Measurements from ENCODE around the gene PDE4D. TPM values are rescaled to one million over a fixed set of nuclear protein-coding genes. Genes with fewer than 3 reads are reported as not detected.

The PDE4D gene
- total RNA-seq, 1 donor, result 19.9 TPM

DNA sequence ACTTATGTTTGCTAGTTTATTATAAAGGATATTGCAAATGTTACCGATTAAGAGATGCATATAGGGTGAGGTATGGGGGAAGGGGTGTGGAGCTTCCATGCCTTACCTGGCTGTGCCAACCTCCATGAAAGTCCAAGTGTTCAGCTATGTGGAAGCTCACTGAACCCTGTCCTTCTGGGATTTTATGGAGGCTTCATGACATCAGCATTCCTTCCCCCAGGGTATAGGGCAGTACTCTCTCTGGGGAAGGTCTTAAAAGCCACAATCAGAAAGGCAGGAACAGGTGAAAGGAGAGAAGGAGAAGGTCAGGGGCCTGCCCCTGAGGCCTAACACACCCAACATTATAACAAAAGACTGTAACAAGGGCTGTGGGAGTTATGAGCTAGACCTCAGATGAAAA is 592.6 kb downstream of the PDE4D start:
- peaks cover 5% of the 10 kb centered on the region for H3K4me1 ChIP-seq (ENCODE audit: insufficient read depth, low read length)
- H4K20me1 ChIP-seq (ENCODE audit: insufficient read depth, low read length), result no peaks in the 10 kb centered on the region
- TF ChIP-seq, protein P1, sequence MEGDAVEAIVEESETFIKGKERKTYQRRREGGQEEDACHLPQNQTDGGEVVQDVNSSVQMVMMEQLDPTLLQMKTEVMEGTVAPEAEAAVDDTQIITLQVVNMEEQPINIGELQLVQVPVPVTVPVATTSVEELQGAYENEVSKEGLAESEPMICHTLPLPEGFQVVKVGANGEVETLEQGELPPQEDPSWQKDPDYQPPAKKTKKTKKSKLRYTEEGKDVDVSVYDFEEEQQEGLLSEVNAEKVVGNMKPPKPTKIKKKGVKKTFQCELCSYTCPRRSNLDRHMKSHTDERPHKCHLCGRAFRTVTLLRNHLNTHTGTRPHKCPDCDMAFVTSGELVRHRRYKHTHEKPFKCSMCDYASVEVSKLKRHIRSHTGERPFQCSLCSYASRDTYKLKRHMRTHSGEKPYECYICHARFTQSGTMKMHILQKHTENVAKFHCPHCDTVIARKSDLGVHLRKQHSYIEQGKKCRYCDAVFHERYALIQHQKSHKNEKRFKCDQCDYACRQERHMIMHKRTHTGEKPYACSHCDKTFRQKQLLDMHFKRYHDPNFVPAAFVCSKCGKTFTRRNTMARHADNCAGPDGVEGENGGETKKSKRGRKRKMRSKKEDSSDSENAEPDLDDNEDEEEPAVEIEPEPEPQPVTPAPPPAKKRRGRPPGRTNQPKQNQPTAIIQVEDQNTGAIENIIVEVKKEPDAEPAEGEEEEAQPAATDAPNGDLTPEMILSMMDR (IDR thresholded peaks at IDR 0.05; ENCODE audit: extremely low read depth, low read depth, low read length), result no peak
- no peaks in the 10 kb centered on the region for H3K79me2 ChIP-seq (ENCODE audit: insufficient read depth, low read length)
- H3K27me3 ChIP-seq (ENCODE audit: insufficient read depth, low read length), result no peaks in the 10 kb centered on the region
- H3K9me3 ChIP-seq (ENCODE audit: low read depth, low read length), result no peaks in the 10 kb centered on the region
- no peak overlapping the region for H2AFZ ChIP-seq (ENCODE audit: low read length)
- H3K4me2 ChIP-seq (ENCODE audit: insufficient read depth, low read length), result no peak overlapping the region
- no peak overlapping the region for H3K4me3 ChIP-seq (ENCODE audit: insufficient read depth, low read length)
- H3K36me3 ChIP-seq (ENCODE audit: insufficient read depth, low read length), result no peaks in the 10 kb centered on the region
- no peak for DNase-seq (ENCODE audit: insufficient read length, low spot score, missing footprints)
- H3K27ac ChIP-seq (ENCODE audit: low read depth, low read length), result no peak overlapping the region

DNA sequence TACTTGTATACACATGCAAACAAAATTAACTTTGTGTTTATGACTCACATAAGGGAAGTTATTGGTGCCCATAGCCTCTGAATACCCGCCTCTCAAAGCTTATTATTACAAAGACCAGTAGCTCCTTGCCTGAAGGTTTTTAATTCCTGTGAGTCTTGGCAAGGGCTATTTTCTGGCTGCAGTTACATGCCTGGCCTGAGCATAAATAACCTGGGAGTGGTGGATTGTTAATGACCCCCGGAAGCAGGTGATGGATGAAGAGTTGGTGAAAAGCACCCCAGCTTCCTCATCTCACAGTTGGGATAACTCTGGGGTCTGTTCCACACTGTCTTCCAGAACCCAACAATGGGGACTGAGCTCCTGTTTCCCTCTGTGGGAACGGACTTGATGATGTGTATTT is 594.5 kb downstream of the PDE4D start:
- no peak overlapping the region for H3K27ac ChIP-seq (ENCODE audit: low read depth, low read length)
- TF ChIP-seq, protein P1 (IDR thresholded peaks at IDR 0.05; ENCODE audit: extremely low read depth, low read depth, low read length), result no peak
- H3K79me2 ChIP-seq (ENCODE audit: insufficient read depth, low read length), result no peaks in the 10 kb centered on the region
- H3K27me3 ChIP-seq (ENCODE audit: insufficient read depth, low read length), result no peaks in the 10 kb centered on the region
- H3K9me3 ChIP-seq (ENCODE audit: low read depth, low read length), result no peaks in the 10 kb centered on the region
- H4K20me1 ChIP-seq (ENCODE audit: insufficient read depth, low read length), result no peaks in the 10 kb centered on the region
- peaks cover 5% of the 10 kb centered on the region for H3K4me1 ChIP-seq (ENCODE audit: insufficient read depth, low read length)
- DNase-seq (ENCODE audit: insufficient read length, low spot score, missing footprints), result no peak
- no peak overlapping the region for H3K4me2 ChIP-seq (ENCODE audit: insufficient read depth, low read length)
- H3K4me3 ChIP-seq (ENCODE audit: insufficient read depth, low read length), result no peak overlapping the region
- H2AFZ ChIP-seq (ENCODE audit: low read length), result peak overlapping the region; percentile 25
- H3K36me3 ChIP-seq (ENCODE audit: insufficient read depth, low read length), result no peaks in the 10 kb centered on the region

DNA sequence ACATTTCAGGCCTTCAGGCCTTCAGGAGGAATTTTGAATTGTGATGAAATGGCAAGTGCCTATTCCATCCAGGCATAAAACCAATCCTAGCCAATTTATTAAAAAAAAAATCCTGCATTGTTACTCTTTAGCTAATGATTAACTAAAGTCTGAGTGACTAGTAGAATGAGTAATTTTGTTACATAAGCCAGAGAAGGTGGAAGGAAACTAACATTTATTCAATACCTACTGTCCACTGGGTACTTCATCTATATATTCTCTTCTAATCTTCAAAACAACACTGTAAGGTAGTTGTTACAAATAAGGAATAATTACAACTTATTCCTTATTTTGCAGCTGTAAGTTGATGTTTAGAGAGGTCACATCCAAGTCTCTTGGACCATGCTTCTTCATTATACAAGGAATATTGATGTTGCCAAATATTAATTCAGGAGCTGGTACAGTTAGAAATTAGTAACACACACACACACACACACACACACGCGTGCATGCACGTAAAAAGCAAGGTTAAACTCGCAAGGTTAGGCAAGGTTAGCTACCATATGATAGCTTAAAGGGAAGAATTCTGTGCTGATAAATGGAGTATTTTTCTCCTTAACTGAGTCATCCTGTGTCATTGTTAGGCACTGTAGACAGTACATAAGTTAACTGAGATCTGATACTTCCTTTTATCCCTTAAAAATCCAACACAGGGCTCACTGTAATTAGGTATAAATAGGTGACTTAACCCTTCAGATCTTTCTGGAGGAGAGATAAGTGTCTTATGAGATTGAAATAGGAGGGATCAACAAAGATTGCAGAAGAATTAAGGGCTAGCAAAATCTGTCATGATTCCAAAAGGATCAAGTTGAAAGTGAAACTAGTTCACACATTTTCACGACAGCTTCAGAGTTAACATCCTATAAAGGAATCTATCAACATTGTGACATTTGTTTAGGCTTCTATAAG is 596.9 kb downstream of the PDE4D start:
- H3K79me2 ChIP-seq (ENCODE audit: insufficient read depth, low read length), result no peaks in the 10 kb centered on the region
- peak overlapping the region; percentile 89 for H2AFZ ChIP-seq (ENCODE audit: low read length)
- TF ChIP-seq, protein P1 (IDR thresholded peaks at IDR 0.05; ENCODE audit: extremely low read depth, low read depth, low read length), result no peak
- no peaks in the 10 kb centered on the region for H3K27me3 ChIP-seq (ENCODE audit: insufficient read depth, low read length)
- H4K20me1 ChIP-seq (ENCODE audit: insufficient read depth, low read length), result no peaks in the 10 kb centered on the region
- no peaks in the 10 kb centered on the region for H3K36me3 ChIP-seq (ENCODE audit: insufficient read depth, low read length)
- H3K4me3 ChIP-seq (ENCODE audit: insufficient read depth, low read length), result peak overlapping the region; percentile 69
- H3K4me2 ChIP-seq (ENCODE audit: insufficient read depth, low read length), result peak overlapping the region; percentile 81
- no peaks in the 10 kb centered on the region for H3K9me3 ChIP-seq (ENCODE audit: low read depth, low read length)
- H3K27ac ChIP-seq (ENCODE audit: low read depth, low read length), result peak overlapping the region; percentile 68
- H3K4me1 ChIP-seq (ENCODE audit: insufficient read depth, low read length), result peaks cover 5% of the 10 kb centered on the region
- no peak for DNase-seq (ENCODE audit: insufficient read length, low spot score, missing footprints)

DNA sequence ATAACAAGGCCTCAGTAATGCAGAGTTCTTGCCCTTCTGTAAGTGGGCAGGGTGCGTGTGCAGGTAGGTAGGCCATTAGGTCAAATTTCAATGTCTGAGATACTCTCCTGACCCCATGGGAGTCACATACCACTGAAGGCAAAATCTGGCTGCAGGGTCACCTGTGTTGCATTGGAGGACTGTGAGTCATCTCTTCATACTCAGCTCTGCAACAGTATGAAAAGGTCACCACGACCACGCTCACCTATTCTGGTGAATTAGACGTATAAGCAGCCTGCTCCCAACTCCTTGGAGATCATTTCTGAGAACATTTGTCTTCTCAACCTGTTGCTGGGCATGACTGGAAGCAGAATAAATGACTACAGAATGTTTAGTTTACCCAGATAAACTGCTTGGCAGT is 599.8 kb downstream of the PDE4D start:
- H3K4me3 ChIP-seq (ENCODE audit: insufficient read depth, low read length), result no peak overlapping the region
- H3K4me1 ChIP-seq (ENCODE audit: insufficient read depth, low read length), result peaks cover 5% of the 10 kb centered on the region
- DNase-seq (ENCODE audit: insufficient read length, low spot score, missing footprints), result no peak
- no peaks in the 10 kb centered on the region for H3K27me3 ChIP-seq (ENCODE audit: insufficient read depth, low read length)
- TF ChIP-seq, protein P1 (IDR thresholded peaks at IDR 0.05; ENCODE audit: extremely low read depth, low read depth, low read length), result no peak
- H3K9me3 ChIP-seq (ENCODE audit: low read depth, low read length), result no peaks in the 10 kb centered on the region
- no peak overlapping the region for H2AFZ ChIP-seq (ENCODE audit: low read length)
- H3K27ac ChIP-seq (ENCODE audit: low read depth, low read length), result no peak overlapping the region
- H3K79me2 ChIP-seq (ENCODE audit: insufficient read depth, low read length), result no peaks in the 10 kb centered on the region
- H3K36me3 ChIP-seq (ENCODE audit: insufficient read depth, low read length), result no peaks in the 10 kb centered on the region
- no peaks in the 10 kb centered on the region for H4K20me1 ChIP-seq (ENCODE audit: insufficient read depth, low read length)
- H3K4me2 ChIP-seq (ENCODE audit: insufficient read depth, low read length), result no peak overlapping the region

Data from osteoblast (primary cell).